Tibial nerve (tissue), 4 donors: ENCODE data around the gene LRRC14B. TPM values are rescaled to one million over a fixed set of nuclear protein-coding genes. Genes with fewer than 3 reads are reported as not detected.

Experiments
- DNase-seq, 2 donors: peaks; one replicate each; pipeline ENCODE4 v3.0.0-alpha.2; 2019; ENCODE audit warnings: low spot score in 2 of 2
- H3K27ac ChIP-seq, 4 donors: fragments of 200-600 bp; sonication (generic) in 3 of 4; one replicate each; pipeline ENCODE4 v1.5.1; 2017 to 2019; ENCODE audit warnings: mild to moderate bottlenecking in 1 of 4
- H3K27me3 ChIP-seq, 2 donors: fragments of 200-600 bp; sonication (generic) in 1 of 2; one replicate each; pipeline versions ENCODE4 v1.5.1 to v1.6.0; 2017 to 2019
- H3K36me3 ChIP-seq, 3 donors: fragments of 200-600 bp; sonication (generic); one replicate each; pipeline ENCODE4 v1.5.1; 2018 to 2019
- H3K4me1 ChIP-seq, 4 donors: fragments of 200-600 bp; sonication (generic) in 3 of 4; one replicate each; pipeline ENCODE4 v1.5.1; 2017 to 2019
- H3K4me3 ChIP-seq, 4 donors: fragments of 200-600 bp; sonication (generic) in 3 of 4; one replicate each; pipeline ENCODE4 v1.5.1; 2017 to 2019; ENCODE audit warnings: mild to moderate bottlenecking in 1 of 4, moderate library complexity in 1 of 4
- H3K9me3 ChIP-seq, 4 donors: fragments of 200-600 bp; sonication (generic) in 3 of 4; one replicate each; pipeline ENCODE4 v1.5.1; 2017 to 2019
- EP300 ChIP-seq, 2 donors: sonication (generic); formaldehyde crosslinking; IDR thresholded peaks; one replicate each; pipeline ENCODE4 v1.6.1; 2017; ENCODE audit warnings: antibody characterized with exemption in 2 of 2, mild to moderate bottlenecking in 1 of 2
- POLR2A ChIP-seq, 2 donors: fragments of 450-650 bp; IDR thresholded peaks; one replicate each; pipeline ENCODE4 v1.6.1; 2017; ENCODE audit warnings: antibody characterized with exemption in 2 of 2, mild to moderate bottlenecking in 2 of 2, moderate library complexity in 2 of 2
- WGBS, 2 donors: methylation state at CpG; one replicate each; pipeline ENCODE4 v1.1.5; 2018; 5-methylcytosine and 5-hydroxymethylcytosine counted together
- total RNA-seq, 4 donors: library from RNA; depleted of rRNA; stranded (reverse); fragments of >200 nt; gene quantifications; one replicate each; pipeline ENCODE4 v1.1.0, GENCODE V29; 2016
- TF ChIP-seq, protein P1 (sequence below), 5 experiments: fragments of 200-600 bp in 3 of 5; fragments of 450-650 bp in 2 of 5; sonication (generic) in 3 of 5; IDR thresholded peaks; one replicate each; pipeline ENCODE4 v1.5.1; 2016 to 2019; ENCODE audit warnings: antibody characterized with exemption in 5 of 5, mild to moderate bottlenecking in 3 of 5, moderate library complexity in 2 of 5

The LRRC14B gene
- total RNA-seq, 4 donors from 2014 or later, result not detected

DNA sequence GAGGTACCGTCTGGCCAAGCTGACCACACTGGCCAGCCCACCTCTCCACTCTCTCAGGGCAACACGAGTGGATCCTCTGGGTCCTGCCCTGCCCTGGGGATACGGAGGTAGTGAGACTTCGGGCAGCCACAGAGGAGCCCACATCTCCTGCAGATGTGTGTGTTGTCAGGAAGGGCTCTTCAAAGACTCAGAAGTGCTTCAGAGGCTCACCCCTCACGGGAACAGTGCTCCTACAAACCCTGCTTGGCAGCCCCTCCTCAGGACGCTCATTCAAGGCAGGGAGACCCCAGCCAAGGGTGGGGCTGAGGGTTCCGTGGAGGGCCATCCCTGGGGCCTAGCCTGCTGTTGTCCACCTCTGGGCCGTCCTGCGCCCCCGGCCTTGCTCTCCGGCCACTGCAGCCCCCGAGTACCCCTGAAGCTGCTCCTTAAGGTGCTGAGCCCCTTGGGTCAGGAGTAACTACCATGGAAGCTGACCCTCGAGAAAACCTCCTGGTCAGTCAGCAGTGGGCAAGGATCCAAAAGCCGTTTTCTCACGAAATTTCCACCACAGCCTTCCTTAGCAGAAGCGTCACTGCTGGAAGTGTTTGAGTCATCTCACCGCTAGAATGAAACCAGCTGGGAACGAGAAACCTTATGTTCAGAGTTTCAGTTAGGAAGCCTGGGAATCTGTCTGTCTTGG, 23.2 kb upstream of the LRRC14B start:
- no peak overlapping the region for H3K27ac ChIP-seq
- H3K27me3 ChIP-seq, result no peaks in the 10 kb centered on the region
- H3K36me3 ChIP-seq, result no peaks in the 10 kb centered on the region
- no peak for TF ChIP-seq POLR2A (IDR thresholded peaks at IDR 0.05)
- TF ChIP-seq, protein P1, sequence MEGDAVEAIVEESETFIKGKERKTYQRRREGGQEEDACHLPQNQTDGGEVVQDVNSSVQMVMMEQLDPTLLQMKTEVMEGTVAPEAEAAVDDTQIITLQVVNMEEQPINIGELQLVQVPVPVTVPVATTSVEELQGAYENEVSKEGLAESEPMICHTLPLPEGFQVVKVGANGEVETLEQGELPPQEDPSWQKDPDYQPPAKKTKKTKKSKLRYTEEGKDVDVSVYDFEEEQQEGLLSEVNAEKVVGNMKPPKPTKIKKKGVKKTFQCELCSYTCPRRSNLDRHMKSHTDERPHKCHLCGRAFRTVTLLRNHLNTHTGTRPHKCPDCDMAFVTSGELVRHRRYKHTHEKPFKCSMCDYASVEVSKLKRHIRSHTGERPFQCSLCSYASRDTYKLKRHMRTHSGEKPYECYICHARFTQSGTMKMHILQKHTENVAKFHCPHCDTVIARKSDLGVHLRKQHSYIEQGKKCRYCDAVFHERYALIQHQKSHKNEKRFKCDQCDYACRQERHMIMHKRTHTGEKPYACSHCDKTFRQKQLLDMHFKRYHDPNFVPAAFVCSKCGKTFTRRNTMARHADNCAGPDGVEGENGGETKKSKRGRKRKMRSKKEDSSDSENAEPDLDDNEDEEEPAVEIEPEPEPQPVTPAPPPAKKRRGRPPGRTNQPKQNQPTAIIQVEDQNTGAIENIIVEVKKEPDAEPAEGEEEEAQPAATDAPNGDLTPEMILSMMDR (IDR thresholded peaks at IDR 0.05), result no peak
- TF ChIP-seq EP300 (IDR thresholded peaks at IDR 0.05), result no peak
- WGBS, 2 donors, result 66 to 69% methylated on average over 12 to 15 of the region's 18 CpGs
- no peak overlapping the region for H3K4me3 ChIP-seq
- no peak for DNase-seq
- no peaks in the 10 kb centered on the region for H3K4me1 ChIP-seq
- H3K9me3 ChIP-seq, result no peaks in the 10 kb centered on the region

DNA sequence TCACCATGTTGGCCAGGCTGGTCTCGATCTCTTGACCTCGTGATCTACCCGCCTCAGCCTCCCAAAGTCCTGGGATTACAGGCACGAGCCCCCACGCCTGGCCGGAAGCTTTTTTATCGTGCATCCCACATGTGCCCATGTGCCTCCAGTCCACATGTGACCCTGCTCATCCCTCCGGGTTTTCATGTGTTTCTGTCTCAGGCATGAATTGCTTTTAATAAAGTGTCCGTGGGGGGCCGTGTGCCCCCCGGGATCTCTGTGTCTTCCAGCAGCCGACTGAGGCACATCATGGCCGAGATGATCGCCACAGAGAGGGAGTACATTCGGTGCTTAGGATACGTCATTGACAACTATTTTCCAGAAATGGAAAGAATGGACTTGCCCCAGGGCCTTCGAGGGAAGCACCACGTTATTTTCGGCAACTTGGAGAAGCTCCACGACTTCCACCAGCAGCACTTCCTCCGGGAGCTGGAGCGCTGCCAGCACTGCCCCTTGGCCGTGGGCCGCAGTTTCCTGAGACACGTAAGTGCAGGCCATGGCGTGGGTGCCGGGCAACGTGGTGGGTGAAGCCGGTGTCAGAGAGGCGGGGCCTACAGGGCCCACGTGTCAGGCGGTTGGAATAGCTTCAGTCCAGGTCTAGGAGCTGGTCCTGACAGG, 22.1 kb upstream of the LRRC14B start:
- DNase-seq, result peak; percentile 16 to 23
- no peak overlapping the region for H3K4me3 ChIP-seq
- TF ChIP-seq EP300 (IDR thresholded peaks at IDR 0.05) (peak; percentile 38 to 40), POLR2A (IDR thresholded peaks at IDR 0.05) (no peak)
- TF ChIP-seq, protein P1 (IDR thresholded peaks at IDR 0.05), result no peak
- 43 to 52% methylated on average over 22 to 32 of the region's 32 CpGs for WGBS, 2 donors
- H3K4me1 ChIP-seq, result no peaks in the 10 kb centered on the region
- H3K27me3 ChIP-seq, result no peaks in the 10 kb centered on the region
- H3K9me3 ChIP-seq, result no peaks in the 10 kb centered on the region
- no peak overlapping the region for H3K27ac ChIP-seq
- no peaks in the 10 kb centered on the region for H3K36me3 ChIP-seq

DNA sequence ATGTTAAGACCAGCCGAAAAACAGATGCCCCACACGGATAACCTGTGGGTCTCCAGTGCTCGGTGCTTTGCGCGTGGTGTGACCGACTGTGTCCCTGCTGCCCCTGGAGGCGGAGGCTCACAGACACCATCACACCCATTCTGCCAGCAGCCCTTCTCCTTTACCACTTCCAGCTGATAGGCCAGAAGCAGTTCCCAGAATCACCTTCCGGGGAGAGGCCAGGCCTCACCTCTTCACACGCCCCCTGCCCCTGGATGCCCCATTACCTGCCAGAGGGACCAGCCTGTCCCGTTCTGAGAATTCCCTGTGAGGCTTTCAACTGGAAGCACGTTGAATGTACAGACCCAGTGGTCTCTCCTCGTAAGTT, 21.6 kb upstream of the LRRC14B start:
- peak overlapping the region in 1 of 4 donors; percentile 54 for H3K27ac ChIP-seq
- TF ChIP-seq EP300 (IDR thresholded peaks at IDR 0.05) (no peak), POLR2A (IDR thresholded peaks at IDR 0.05) (no peak)
- TF ChIP-seq, protein P1 (IDR thresholded peaks at IDR 0.05), result no peak
- H3K9me3 ChIP-seq, result no peaks in the 10 kb centered on the region
- H3K36me3 ChIP-seq, result no peaks in the 10 kb centered on the region
- 78 to 84% methylated on average over 11 to 12 of the region's 12 CpGs for WGBS, 2 donors
- no peak overlapping the region for H3K4me3 ChIP-seq
- no peaks in the 10 kb centered on the region for H3K4me1 ChIP-seq
- DNase-seq, result no peak
- H3K27me3 ChIP-seq, result no peaks in the 10 kb centered on the region

DNA sequence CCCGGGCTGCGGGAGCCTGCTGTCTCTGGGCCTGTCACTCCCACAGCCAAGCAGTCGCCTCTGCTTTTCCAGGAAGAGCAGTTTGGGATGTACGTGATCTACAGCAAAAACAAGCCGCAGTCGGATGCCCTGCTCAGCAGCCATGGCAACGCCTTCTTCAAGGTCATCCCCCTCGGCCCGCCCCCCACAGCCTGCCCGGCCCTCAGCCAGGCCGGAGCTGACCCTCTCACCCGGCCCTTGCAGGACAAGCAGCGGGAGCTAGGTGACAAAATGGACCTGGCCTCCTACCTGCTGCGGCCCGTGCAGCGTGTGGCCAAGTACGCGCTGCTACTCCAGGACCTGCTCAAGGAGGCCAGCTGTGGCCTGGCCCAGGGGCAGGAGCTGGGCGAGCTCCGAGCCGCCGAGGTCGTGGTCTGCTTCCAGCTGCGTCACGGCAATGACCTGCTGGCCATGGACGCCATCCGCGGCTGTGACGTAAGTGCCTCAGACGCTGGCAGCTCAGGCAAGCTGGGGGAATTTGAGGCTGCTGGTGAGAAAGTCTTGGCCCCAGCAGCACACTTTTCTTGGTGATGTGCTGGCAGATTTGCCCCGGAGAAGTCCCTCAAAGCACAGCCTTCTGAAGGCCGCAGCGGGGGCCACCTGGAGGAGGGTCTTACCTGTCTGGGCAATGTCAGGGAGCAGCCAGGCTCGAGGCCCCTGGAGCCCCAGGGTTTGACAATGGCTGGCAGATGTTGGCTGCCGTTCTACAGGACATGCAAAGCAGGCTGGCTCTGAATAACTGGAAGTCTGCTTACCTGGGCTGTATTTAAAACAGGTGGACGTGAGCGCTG, 20.1 kb upstream of the LRRC14B start:
- H3K4me1 ChIP-seq, result no peaks in the 10 kb centered on the region
- DNase-seq, result no peak
- 64 to 69% methylated on average over 28 to 31 of the region's 37 CpGs for WGBS, 2 donors

More for the DNA sequence above, 20.1 kb upstream of the LRRC14B start:
- Histone ChIP-seq H3K9me3 (no peaks in the 10 kb centered on the region), H3K27me3 (no peaks in the 10 kb centered on the region), H3K4me3 (no peak overlapping the region), H3K36me3 (no peaks in the 10 kb centered on the region), H3K27ac (no peak overlapping the region)
- TF ChIP-seq EP300 (IDR thresholded peaks at IDR 0.05), result no peak
- no peak for TF ChIP-seq POLR2A (IDR thresholded peaks at IDR 0.05)
- TF ChIP-seq, protein P1 (IDR thresholded peaks at IDR 0.05), result no peak
